Stimulated activated CD4-positive, alpha-beta T cell treated with anti-CD3 and anti-CD28 coated beads, Interleukin-15, amount 100 ng/mL, for 1 hour (primary cell): ENCODE results near the gene OR3A2.
"Not testable (repeated sequence)": the region's sequence is repeated elsewhere in the genome, so short reads cannot be mapped to it uniquely, and the experiment has no call there.

Source experiments
- DNase-seq, 2 donors: peaks; one replicate each; pipeline ENCODE4 v3.0.0-alpha.2; 2020; ENCODE audit warnings: low read depth in 1 of 2, low spot score in 1 of 2

Gene OR3A2

DNA sequence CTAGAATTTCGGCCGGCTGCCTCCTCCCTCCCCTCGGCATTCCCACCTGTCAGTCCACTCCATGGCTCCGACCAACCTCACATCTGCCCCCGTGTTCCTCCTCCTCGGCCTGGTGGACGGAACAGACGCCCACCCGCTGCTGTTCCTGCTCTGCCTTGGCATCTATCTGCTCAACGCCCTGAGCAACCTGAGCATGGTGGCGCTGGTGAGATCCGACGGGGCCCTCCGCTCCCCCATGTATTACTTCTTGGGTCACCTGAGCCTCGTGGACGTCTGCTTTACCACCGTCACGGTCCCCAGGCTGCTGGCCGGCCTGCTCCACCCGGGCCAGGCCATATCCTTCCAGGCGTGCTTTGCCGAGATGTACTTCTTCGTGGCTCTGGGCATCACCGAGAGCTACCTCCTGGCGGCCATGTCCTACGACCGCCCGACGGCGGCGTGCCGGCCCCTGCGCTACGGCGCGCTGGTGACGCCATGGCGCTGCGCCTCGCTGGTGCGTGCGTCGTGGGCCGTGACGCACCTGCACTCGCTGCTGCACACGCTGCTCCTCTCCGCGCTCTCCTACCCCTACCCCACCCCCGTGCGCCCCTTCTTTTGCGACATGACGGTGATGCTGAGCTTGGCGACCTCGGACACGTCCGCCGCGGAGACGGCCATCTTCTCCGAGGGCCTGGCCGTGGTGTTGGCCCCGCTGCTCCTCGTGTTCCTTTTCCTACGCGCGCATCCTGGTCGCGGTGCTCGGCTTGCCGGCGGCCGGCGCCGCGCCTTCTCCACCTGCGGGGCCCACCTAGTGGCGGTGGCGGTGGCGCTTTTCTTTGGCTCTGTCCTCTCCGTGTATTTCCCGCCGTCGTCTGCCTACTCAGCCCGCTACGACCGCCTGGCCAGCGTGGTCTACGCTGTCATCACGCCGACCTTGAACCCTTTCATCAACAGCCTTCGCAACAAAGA is at the start of gene OR3A2:
Gene OR3A2, minus strand, starts transcription at position 440 of the 948 bp plus-strand sequence.
- peak in 1 of 2 donors; percentile 13 for DNase-seq

GRCh38 chr17:3433741-3434140 is 47.6 kb upstream of the OR3A2 start, which contains the start of gene OR1E2:
Gene OR1E2, minus strand, starts transcription at chr17:3433841. Its CDS starts 0 bp downstream, at chr17:3433841.
- no peak for DNase-seq

DNA sequence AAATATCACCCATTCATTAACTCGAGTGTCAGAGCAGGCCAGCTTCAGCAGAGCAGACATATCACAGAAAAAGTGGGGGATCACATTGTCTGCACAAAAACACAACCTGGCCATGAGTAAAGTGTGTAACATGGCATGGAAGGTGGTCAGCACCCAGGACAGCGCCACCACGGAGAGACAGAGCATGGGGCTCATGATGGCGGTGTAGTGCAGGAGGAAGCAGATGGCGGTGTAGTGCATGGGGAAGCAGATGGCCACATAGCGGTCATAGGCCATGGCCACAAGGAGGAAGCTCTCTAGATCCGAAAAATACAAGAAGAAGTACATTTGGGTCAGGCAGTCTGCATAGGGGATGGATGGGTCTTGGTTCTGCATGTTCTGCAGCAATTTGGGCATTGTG is 47.1 kb upstream of the OR3A2 start:
- not testable (repeated sequence) for DNase-seq

DNA sequence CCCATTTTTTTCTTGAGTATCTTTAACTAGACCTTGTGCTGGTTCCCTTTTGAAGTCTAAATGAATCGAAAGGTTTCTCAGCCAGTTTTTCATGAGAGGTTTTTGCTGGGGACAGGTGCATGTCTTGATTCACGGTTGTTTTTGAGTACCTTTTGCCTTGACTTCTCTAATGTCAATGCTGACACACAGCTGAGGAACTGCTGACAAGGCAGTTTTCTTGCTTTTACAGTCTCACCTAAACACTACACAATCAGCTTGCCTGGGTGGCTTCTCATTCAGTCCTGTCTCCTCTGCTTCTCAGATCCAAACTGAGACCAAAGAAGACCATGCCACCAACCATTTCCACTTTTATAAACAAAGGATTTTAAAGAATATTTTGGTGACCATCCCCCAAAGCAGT is 32.1 kb upstream of the OR3A2 start:
- DNase-seq: no peak

DNA sequence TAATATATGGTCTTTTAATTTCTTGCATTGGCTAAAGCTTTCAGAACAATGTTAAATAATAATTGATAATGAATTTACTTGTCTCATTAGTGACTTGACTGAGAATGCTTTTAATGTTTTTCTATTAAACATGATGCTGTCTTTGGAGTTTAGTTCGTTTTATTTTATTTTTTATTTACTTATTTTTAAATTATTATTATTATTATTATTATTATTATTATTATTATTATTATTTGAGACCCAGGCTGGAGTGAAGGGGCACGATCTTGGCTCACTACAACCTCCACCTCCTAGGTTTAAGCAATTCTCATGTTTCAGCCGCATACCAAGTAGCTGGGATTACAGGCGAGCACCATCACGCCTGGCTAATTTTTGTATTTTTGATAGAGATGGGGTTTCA is 29.5 kb upstream of the OR3A2 start:
- no peak for DNase-seq

DNA sequence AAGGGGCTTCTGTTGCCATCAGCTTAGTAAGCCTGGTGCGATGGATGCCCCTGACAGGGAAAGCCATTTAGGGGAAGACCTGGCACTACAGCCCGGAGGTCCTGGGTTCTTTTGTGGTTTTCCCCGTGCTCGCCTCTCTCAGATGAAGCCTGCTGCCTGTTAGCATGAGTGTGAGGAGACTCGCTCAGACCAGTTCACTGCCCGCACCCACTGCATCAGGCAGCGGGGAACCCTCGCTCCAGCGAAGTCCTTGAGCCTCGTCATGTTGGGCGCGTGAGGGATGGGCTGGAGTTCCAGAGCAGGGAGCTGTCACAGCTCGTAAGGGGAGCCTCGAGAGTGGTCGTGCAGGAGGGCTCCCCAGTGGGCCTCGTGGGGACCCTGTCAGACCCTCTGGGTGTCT is 26.1 kb upstream of the OR3A2 start:
- DNase-seq: not testable (repeated sequence)

DNA sequence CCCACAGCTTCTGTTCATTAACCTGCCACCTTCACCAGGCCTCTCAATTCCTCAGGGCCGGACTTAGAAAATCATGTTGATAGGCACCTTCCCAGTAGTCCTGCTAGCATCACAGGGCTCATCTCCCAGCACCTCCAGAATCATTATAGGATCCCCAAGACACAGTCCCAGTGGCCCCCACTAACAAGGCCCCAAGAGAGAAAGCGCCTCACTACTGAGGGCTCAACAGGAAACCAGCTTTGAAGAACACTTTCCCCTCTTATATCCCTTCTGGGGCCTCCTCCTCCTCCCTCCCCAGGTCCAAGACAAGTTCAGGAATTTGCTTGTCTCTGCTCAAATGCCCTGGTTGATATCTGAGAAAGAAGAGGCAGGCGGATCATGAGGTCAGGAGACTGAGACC is 25.0 kb upstream of the OR3A2 start, which contains the start of gene OR3A3:
Gene OR3A3, plus strand, starts transcription at position 301 of the 400 bp plus-strand sequence.
- no peak for DNase-seq

GRCh38 chr17:3403856-3404255 is 17.7 kb upstream of the OR3A2 start:
- not testable (repeated sequence) for DNase-seq

DNA sequence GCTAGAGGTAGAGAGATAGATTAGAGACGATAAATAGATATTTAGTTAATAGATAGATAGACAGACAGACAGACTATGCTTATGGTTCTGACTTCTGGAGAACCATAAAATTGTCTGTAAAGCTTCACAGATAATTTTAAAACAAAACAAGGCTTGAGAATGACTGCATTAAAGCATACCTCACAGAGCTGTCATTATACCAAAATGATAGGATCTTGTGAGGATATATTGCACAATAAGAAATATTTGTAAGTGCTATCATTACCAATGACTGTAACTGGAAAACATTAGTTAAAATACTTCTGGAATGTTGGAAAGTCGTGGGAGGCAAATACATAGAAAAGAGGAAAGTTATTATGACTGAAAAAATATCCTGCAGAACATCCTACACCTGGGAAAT is 15.7 kb upstream of the OR3A2 start:
- DNase-seq: no peak

DNA sequence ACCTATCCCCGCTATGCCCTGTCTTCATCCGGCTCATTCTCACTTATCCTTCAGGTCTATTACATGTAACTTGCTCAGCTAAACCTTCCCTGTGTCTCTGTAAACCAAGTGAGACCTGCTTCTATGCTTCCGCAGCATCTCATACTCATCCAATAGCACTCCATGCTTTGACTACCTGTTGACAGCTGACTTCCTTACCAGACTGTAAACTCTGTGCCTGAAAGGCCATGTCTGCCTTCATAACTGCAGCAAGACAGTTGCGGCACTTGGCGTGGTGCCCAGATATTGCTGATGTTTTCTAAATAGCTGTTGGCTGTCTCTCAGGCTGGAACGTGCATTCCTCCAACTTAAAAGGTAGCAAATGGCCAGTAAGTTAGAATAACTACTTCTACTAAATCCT is 13.9 kb upstream of the OR3A2 start:
- no peak for DNase-seq

DNA sequence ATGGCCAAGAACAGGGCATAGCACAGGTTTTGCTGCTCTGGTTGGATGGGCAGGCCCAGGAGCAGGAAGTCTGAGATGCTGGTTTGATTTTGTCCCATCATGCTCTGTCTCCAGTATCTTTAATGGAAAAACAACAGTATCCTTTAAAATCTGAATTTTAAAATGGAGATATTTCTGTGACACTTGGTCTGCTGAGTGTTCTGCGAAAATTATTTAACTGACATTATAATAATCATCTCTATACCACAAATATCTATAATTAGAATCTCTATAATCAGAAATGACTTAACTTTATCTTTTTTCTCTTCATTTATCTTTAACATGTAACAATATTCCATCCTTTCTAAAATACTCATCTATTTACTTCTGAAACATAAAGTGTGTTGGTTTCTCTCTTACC is 12.2 kb upstream of the OR3A2 start, which contains the start of gene OR1E1:
Gene OR1E1, minus strand, starts transcription at position 101 of the 400 bp plus-strand sequence. Its CDS starts 0 bp downstream, at position 101.
- no peak for DNase-seq

DNA sequence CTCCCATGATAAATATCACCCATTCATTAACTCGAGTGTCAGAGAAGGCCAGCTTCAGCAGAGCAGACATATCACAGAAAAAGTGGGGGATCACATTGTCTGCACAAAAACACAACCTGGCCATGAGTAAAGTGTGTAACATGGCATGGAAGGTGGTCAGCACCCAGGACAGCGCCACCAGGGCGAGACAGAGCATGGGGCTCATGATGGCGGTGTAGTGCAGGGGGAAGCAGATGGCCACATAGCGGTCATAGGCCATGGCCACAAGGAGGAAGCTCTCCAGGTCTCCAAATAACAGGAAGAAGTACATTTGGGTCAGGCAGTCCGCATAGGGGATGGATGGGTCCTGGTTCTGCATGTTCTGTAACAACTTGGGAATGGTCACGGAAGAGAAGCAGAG is 11.7 kb upstream of the OR3A2 start:
- DNase-seq: not testable (repeated sequence)

GRCh38 chr17:3389791-3390190 is 3.7 kb upstream of the OR3A2 start:
- DNase-seq: no peak

- no peak for DNase-seq
These were observed 4.2 kb downstream of the OR3A2 start for GRCh38 chr17:3381957-3382356.

GRCh38 chr17:3378321-3378720 is 7.8 kb downstream of the OR3A2 start:
- DNase-seq: no peak

- DNase-seq: not testable (repeated sequence)
These were observed 14.9 kb downstream of the OR3A2 start for GRCh38 chr17:3371167-3371566.

GRCh38 chr17:3342782-3343181 is 43.3 kb downstream of the OR3A2 start:
- DNase-seq: not testable (repeated sequence)

DNA sequence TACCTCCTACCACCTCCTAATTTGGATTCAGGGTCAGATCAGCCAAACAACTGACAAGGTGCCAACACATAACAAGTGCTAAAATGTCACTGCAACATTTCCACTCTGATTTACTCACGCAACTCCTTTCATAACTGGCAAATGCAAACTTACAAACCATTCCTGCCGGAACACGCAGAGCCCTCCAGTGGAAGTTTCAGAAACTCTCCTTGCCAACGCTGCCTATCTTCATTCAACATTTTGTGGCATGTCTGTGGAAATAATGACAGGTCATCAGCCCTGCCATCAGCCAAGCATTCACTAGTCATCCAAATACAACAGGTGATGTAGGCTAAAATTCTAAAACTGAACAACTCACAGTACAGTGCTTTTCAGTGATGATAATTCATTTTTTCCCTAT is 50.2 kb downstream of the OR3A2 start:
- DNase-seq: no peak

DNA sequence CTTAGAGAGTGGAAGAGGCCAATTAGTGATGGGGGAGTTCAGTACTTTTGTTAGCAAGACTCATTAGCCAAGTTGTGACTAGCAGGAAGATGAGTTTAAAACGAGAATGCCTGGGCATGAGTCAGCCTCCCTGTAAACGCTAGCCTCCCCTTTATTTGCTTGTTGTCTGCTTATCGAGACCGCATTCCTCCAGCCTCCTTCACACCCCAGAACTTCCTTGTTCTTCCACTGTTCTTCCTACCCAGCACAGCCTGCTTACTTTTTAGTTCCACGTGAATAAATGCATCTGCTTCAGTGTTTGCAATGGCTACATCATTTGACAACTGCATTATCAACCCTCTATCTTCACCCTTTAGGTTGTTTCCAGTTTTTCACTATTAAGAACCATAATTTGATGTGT is 67.8 kb downstream of the OR3A2 start:
- no peak for DNase-seq

GRCh38 chr17:3316836-3317235 is 69.3 kb downstream of the OR3A2 start:
- DNase-seq: no peak

DNA sequence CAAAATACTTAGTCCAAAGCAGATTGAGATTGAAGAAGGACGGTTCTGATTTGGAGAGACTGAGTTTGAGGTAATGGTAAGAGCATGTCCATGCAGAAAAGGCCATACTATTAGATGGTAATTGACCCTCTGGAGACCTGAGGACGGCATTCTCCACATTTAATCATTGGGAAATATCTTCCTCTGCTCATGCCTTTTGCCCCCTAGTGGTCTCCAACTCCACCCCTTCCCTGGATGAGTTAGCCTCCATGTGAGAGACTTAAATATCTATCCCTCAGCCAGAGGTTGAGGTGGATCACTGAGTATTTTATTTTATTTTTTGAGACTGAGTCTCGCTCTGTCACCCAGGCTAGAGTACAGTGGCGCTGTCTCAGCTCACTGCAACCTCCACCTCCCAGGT is 77.5 kb downstream of the OR3A2 start:
- no peak for DNase-seq

- DNase-seq: no peak
These were observed 87.8 kb downstream of the OR3A2 start, which contains the start of gene OR3A1 for GRCh38 chr17:3298260-3298659. Gene OR3A1, minus strand, starts transcription at chr17:3298360. Its CDS starts 5,778 bp downstream, at chr17:3292582.
